HTR-8/SVneo (cell line): Measurements from ENCODE around the gene RSBN1L.

Experiments used
- DNase-seq: peaks from one replicate; pipeline ENCODE4 v3.0.0; 2011; ENCODE audit warnings: low spot score, mixed read lengths; ENCODE audit not compliant: insufficient read length
- FAIRE-seq: peaks from 2 replicates; lab custom pipeline; 2011; peaks lifted over from hg19 to GRCh38; lab: Jason Lieb, UNC

Gene RSBN1L

GRCh38 chr7:77727936-77728701 is 31.9 kb downstream of the RSBN1L start:
- DNase-seq = no peak
- FAIRE-seq = no peak

GRCh38 chr7:77729574-77730348 is 33.5 kb downstream of the RSBN1L start:
- no peak for FAIRE-seq

GRCh38 chr7:77731716-77732115 is 35.5 kb downstream of the RSBN1L start:
- DNase-seq (no peak), FAIRE-seq (no peak)

More at GRCh38 chr7:77729574-77730348, 33.5 kb downstream of the RSBN1L start:
- DNase-seq = no peak

GRCh38 chr7:77734659-77735421 is 38.6 kb downstream of the RSBN1L start:
- FAIRE-seq = no peak
- no peak for DNase-seq

GRCh38 chr7:77735457-77735856 is 39.2 kb downstream of the RSBN1L start:
- FAIRE-seq = no peak
- no peak for DNase-seq

- FAIRE-seq = no peak
- DNase-seq = no peak
Measured at GRCh38 chr7:77736991-77737390, 40.7 kb downstream of the RSBN1L start.

- no peak for FAIRE-seq
- no peak for DNase-seq
Measured at GRCh38 chr7:77738382-77738781, 42.1 kb downstream of the RSBN1L start.

GRCh38 chr7:77738871-77739270 is 42.6 kb downstream of the RSBN1L start:
- DNase-seq = peak; percentile 6
- no peak for FAIRE-seq

- FAIRE-seq (no peak), DNase-seq (no peak)
Measured at GRCh38 chr7:77740257-77740656, 44.0 kb downstream of the RSBN1L start.

GRCh38 chr7:77743518-77743917 is 47.3 kb downstream of the RSBN1L start:
- DNase-seq (no peak), FAIRE-seq (no peak)

- no peak for FAIRE-seq
- DNase-seq = no peak
Measured at GRCh38 chr7:77745746-77746145, 49.5 kb downstream of the RSBN1L start.

GRCh38 chr7:77746164-77746823 is 50.0 kb downstream of the RSBN1L start:
- FAIRE-seq (no peak), DNase-seq (no peak)

GRCh38 chr7:77746824-77747165 is 50.5 kb downstream of the RSBN1L start:
- DNase-seq = no peak
- no peak for FAIRE-seq

- FAIRE-seq (no peak), DNase-seq (no peak)
Measured at GRCh38 chr7:77747178-77747577, 50.9 kb downstream of the RSBN1L start.

GRCh38 chr7:77747718-77748117 is 51.5 kb downstream of the RSBN1L start:
- FAIRE-seq (no peak), DNase-seq (no peak)

GRCh38 chr7:77752016-77752415 is 55.8 kb downstream of the RSBN1L start:
- FAIRE-seq = no peak
- DNase-seq = no peak

GRCh38 chr7:77753173-77753572 is 56.9 kb downstream of the RSBN1L start:
- DNase-seq (no peak), FAIRE-seq (no peak)

GRCh38 chr7:77757589-77757988 is 61.3 kb downstream of the RSBN1L start:
- FAIRE-seq (no peak), DNase-seq (no peak)

GRCh38 chr7:77759294-77759889 is 63.1 kb downstream of the RSBN1L start:
- DNase-seq = peak; percentile 18

More at GRCh38 chr7:77759294-77759889, 63.1 kb downstream of the RSBN1L start:
- no peak for FAIRE-seq
